HG02970 (cell line): Measurements from ENCODE around the gene PBX3.

Experiments used
- ATAC-seq: cut with Tn5 transposase; IDR thresholded peaks from one replicate; pipeline ENCODE4 v1.9.1; 2021; ENCODE audit warnings: mild to moderate bottlenecking, moderate library complexity, moderate number of reproducible peaks; ENCODE audit not compliant: unreplicated experiment, low FRiP score

PBX3 gene

DNA sequence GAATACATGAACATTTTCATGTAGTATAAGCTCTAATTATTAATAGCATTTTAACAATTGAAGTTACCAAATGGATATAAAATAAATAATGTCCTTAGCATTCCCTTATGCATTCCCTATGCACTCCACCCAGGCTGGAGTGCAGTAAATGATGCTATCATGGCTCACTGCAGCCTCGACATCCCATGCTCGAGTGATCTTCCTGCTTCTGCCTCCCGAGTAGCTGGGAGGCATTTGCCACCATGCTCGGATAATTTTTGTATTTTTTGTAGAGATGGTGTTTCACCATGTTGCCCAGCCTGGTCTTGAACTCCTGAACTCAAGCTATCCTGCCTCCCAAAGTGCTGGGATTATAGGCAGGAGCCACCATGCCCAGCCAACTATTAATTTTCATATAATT, 184.0 kb downstream of the PBX3 start:
- no peak for ATAC-seq

DNA sequence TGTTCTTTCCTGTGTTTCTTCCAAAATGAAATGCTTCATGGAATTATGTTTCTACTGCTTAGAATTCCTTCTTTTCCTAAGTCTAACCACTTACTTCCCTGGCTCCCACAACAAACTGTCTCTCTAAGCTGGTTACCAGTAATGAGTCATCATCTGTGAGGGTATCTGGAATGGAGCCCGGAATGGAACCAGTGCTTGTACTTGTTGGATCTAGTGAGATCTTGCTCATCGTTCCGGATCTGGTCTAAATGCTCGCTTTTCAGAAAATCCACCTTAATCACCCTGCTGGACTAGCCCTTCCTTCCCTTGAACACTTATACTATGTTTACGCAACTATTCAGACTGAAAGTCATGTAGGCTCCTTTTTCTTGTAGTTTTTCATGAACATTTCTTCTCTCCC, 184.8 kb downstream of the PBX3 start:
- ATAC-seq: no peak

DNA sequence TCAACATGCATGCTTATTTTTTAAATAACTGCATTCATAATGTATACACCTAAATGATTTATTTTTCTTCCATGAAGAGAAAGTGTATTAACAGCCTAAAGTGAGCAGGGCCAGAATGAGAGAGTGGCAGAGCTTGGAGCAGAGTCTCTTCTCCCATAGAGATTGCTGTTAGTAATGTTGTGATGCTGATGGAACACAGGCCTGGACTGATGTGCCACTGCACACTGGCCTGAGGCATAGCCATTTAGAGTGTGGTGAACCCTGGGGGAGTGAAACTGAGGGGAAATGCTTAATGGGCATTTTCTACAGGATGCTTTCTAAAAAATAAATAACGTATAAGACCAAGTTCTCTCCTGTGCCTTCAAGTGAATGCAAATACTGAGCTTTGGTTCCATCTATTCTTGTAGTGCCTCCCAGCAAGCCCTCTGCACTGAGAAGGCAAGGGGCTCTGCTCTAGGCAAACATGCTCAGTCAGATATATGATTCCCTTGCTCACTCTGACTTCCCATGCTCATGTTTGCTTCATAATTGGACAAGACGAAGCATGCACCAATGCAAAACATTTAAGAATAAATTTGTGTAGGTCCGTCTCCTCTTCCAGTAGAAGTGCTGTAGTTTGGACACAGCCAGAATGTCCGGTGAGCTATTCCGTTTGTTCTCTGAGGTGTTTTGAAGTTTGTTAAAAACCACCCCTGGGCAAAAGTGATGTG, 185.7 kb downstream of the PBX3 start:
- ATAC-seq: no peak

DNA sequence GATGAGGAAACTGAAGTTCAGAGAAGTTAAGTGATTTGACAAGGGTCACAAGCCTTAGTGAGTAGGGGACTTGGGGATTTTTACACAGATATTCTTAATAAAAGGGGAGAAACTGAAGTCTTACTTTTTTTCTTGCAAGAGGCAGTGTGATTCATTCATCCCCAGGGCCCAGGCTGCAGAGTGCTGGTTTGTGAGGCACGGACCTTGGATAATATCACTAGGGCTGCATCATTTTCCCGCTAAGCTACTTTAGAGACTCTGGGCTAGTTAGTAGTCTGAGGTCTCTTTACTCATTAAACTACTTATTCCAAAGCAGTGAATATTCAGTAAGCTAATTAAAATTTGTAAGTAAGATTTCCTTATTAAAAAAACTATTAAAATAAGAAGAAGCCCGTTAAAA, 195.0 kb downstream of the PBX3 start:
- ATAC-seq: no peak

DNA sequence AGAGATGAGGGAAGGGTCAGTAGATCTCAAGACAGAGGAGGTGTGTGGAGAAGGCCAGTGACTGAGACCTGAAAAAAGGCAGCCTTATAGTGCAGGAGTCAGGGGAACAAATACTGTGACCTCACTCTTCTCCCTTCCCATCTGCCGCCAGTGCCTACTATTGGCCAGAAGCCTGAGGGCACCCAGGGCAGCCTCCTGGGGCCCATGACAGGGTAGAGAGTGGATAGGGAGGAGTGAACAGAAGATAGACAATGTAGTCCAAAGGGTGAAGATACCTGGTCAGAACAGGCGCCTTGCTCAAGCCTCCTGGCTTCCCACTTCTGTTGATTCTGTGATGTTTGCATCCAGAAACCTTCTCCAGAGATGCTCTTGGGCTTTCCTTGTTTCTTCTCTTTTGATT, 196.7 kb downstream of the PBX3 start:
- ATAC-seq: no peak

DNA sequence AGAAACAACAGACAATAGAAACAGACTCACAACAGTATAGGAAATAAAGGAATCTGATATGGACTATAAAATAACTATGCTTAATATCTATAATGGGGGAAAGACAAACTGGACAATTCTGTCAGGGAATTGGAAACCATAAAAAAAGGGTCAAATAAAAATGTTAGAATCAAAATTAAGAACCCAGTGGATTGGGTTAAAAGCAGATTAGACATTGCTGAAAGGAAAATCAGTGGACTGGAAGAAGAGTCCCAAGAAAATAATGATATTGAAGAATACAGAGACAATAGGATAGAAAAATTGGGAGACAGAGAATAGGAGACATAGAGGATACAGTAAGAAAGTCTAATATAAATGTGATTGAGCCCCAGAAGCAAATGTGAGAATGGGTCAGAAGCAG, 199.2 kb downstream of the PBX3 start:
- no peak for ATAC-seq

DNA sequence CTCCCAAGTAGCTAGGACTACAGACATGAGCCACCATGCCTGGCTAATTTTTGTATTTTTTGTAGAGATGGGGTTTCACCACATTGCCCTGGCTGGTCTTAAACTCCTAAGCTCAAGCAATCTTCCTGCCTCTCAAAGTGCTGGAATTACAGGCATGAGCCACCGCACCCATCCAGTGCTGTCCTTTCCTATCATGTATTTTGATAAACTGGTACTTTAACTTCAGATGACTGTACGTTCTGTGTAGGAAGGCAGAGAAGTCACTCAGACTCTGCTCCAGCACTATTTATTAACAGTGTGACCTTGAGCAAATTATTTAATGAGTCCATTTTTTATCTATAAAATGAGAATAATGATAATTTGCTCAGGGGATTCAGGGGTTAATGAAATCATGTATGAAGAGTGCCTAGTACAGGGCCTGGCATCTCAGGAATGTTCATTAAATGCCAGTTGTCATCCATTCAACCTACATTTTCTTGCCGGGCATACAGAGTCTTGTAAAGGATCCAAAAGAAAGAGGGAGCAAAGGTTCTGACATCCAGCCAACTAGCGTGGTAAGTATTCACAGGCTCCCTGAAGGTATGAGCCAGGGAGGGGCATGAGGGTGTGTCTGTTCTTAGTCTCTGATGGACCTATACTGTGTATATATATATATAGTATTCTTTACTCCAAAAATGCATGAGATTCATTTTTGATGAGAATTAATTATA, 201.9 kb downstream of the PBX3 start:
- no peak for ATAC-seq

DNA sequence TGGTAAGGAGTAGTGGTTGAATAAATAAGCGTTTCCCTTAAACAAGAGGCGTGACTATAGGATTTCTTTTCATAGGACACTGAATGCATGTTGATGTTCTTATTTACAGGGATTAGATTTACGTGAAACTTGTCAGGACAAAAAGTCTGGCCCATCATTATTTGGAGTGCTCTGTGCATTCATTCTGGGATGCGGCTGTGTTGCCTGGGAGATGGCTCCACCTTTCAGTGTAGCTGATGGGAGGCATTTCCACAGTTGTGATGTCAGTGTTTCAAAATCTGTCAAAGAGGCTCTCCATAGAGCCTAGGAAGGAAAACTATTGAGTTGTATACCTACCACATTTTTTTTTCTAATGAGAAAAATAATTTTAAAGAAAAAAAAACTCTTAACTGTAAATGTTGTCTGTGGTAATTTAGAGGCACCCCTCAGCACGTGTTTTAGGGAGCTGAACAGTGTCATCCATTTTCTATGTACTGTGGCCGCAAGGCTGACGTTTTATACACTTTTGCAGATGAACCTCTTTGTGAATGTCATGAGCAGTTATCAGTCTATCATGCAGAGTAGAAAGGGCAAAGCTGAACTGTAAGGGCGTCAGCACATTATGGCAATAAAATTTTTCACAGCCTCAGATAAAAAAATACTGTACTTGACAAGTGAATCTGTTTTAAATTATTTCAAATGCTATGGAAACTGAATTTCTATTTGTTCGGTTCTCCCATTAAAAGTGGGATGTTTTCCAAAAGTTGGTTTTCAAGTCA, 202.7 kb downstream of the PBX3 start:
- no peak for ATAC-seq

DNA sequence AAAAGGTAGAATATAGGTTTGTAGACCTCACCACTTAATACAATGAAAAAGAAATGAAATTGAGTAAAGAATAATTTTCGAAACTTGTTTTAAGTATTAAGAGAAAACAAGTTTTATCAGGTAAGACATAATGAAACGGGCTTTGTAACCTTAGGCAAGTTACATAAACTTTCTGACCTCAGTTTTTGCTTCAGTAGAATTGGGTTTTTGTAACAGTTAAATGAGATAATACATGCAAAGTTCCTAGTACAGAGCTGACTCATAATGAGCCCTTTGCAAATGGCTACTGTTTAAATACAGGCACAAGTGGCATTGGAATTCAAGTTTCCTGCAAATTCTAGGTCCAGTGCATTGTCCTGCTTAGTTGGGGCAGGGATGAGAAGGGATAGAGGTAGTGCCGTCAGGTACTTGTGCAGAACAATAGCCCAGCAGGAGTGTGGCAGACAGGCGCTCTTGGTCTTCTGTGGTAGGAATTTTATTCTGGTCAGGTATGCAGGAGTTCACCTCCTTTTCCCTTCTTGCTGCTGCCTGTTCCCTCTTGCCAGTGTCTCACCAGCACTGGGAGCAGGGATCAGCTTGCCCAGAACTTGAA, 203.8 kb downstream of the PBX3 start:
- ATAC-seq: no peak

DNA sequence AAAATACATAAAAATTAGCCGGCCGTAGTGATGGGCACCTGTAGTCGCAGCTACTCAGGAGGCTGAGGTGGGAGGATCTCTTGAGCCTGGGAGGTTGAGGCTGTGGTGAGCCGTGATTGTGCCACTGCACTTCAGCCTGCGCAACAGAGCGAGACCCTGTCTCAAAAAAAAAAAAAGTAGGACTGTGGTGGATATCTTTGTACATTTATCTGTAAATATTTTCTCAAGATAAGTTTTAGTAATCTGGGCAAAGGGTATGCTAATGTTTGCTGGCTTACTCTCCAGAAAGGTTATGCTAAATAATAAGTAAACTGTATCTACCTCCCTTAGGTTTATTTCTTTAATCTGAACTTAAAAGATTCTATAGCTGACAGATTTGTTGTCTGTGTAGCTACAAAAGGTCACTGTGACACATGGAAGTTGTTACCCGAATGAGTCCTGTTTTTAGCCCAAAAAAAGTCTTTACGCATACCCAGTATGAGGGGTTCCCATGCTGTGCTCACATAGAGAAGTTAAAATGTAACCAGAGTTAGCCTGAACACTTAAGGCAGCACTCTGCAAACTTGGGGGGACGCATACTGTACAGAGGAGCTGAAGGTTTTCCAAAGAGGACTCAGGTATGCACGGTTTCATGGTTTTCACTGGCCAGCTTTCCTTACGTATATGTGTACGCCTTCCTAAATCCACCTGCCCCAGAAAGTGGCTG, 206.3 kb downstream of the PBX3 start:
- ATAC-seq: no peak

DNA sequence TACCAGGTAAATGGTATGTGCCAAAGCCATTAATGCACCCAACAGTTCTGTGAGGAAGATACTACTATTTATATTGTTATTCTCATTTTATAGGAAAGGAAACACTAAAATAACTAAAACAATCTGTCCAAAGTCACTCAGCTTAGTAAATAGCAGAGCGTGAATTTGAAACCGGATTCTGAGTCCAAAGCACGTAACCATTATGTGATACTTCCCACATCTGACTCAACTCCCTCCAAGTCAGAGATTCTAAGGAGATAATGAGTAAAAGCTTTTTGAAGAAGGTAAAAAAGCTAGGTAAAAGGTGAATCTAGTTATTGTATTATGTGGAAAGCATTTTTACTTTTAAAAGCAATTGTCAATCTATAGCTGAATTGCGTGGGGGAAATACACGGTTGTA, 208.9 kb downstream of the PBX3 start:
- ATAC-seq: no peak

DNA sequence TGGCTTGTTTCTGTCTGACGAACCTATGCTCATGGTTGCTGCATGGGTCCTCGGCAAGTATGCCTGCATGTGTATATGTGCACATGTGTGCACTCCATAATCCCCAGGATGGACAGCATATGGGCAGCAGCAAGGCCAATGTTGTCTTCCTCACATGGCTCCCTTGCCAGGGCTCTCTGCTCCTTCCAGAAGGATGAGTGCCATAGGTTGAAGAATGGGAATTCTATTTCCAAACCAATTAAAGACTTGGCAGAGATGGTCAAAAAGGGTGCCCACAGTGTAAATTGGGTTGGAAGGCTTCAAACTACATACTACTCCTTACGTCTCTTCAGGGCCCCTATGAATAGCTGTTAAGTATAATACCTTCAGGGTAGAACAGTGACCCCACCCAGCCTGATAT, 212.1 kb downstream of the PBX3 start:
- no peak for ATAC-seq

DNA sequence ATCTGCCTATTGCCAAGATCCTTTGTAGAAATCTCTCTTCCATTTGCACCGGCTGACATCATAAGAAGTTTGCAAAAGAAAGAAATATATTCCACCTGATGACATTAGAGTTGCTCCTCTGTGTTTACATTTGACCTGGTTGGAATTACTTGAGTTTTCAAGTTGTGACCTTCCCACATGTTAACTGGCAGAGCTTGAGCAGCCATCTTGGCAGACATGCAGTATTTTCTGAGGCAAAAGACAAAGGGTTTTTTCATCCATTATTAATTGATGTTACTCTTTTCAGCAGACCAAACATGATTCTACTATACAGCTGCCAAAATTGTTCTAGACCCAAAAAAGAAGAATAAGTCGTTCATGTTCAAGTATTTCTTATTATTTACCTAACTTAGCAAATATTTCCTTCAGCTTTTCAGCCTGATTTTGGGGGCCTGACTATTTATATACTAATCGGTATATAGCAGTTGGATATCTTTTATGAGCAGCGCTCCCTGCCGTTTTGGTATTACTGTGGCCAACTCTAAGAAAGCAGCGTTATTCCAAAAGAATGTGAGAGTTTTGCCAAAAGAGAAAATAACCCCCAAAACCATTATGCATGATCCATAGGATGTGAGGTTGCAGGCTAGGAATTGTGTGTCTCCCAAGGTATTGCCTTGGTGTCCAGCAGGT, 212.9 kb downstream of the PBX3 start:
- no peak for ATAC-seq

DNA sequence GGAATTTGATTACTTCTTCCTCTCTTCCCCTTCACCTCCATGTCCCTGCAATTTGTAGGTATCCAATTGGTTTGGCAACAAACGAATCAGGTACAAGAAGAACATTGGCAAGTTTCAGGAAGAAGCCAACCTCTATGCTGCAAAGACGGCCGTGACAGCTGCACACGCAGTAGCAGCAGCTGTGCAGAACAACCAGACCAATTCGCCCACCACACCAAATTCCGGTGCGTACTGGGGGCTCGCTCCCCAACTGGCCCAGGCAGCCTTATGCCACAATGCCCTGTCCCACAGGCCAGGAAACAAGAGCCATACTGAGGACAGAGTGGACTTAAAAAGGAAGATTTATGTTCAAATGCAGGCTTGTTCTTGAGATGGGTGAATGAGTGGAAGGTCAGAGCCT, 213.5 kb downstream of the PBX3 start:
- ATAC-seq: no peak

DNA sequence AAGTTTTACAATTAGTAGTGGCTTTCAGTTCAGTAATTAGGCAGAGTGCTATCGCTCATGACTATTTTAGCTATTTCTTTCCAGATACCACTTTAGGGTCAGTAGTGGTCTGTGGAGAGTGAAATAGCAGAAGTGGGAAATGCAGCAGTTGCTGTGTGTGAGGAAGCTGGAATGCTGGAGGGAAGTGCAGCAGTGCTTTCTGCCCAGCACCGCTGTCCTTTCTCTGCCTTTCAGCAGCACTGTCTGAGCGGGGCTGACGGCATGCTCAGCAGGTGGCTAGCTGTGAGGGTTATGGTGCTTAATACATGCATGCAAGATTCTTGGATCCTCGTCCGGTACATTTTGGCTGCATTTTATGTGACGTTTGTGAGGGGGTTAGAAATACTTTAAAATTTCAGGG, 213.9 kb downstream of the PBX3 start:
- no peak for ATAC-seq

DNA sequence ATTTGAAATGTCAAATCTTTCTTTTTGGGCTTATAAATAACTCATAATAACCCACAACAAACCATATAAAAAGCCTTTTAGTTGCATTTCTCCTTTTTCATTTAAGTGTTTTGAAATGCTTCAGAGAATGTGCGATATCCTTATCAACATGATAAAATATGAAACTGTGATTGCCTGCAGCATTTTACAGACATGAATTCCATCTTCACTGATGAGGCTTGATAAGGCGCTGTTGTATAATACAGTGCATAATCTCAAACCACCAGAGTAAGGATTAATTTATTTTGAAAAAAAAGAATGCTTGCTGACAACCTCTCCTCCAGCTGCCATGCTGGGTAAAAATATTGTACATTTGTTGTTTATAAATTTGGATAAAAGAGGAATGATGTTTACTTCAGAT, 216.8 kb downstream of the PBX3 start:
- no peak for ATAC-seq

DNA sequence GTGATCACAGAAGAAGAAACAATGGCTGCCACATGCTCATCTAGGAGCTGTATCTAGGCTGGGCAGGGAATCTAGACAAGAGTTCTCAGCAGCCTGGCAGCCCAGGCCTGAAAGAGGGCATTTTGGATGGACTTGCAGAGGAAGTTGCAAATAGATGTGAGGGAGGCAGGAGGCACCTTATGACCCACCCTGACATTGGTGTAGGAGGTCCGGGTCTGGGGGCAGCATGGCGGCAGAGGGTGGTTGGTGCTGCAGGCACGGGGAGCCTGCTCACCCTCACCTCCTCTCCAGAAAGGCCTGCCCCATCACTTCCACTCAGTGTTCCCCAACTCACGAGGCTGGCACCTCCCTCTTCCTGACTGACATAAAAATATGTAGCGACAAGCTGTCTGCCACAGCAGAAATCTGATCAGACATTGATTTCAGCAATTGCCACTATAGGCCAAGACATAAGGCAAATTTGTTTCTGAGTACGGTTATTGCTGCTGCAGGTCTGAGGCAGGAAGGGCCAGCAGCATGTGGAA, 217.6 kb downstream of the PBX3 start:
- no peak for ATAC-seq

DNA sequence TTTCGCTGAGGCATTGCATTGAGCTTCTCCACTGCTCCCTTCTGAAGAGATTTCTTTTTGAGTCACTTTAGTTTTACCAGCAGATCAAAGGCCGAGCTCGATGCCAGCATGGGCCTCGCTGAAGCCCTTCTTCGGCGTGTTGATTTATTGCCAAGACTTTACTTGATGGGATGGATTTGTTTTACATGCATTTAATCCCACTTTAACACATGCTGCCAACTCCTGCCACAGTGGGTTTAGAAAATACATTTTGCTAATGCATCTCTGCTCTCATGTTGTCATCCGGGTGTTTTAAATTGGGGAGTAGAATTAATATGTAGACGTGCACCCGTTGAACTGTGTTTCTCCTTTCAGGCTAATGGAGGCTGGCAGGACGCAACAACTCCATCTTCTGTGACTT, 218.3 kb downstream of the PBX3 start:
- ATAC-seq: no peak

DNA sequence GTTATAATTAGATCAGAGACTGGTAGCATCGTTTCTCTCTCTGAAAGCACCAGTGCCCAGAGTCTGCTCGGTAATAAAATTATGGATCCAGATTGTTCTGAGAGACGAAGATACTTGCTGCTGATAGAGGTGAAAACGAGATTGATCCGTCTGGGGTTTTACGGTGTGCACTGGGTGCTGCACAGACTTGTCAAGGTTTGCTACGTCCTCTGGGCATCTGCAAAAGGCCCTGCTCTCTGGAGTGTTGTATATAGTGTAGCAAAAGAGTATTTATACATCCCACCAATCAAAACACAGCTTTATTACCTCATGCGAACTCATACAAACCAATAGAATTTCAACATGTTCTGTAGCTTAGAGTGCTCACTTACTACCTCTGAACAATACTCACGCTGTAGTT, 219.3 kb downstream of the PBX3 start:
- no peak for ATAC-seq
